HG02970 (cell line): ENCODE data around the gene ANKRD30B.
"Not testable (repeated sequence)": the region's sequence is repeated elsewhere in the genome, so short reads cannot be mapped to it uniquely, and the experiment has no call there.

Experiments used
- ATAC-seq: cut with Tn5 transposase; IDR thresholded peaks from one replicate; pipeline ENCODE4 v1.9.1; 2021; ENCODE audit warnings: mild to moderate bottlenecking, moderate library complexity, moderate number of reproducible peaks; ENCODE audit not compliant: unreplicated experiment, low FRiP score

The ANKRD30B gene

GRCh38 chr18:14855634-14856033 lies 107.7 kb downstream of the ANKRD30B start:
- not testable (repeated sequence) for ATAC-seq

GRCh38 chr18:14856256-14856655 lies 108.3 kb downstream of the ANKRD30B start:
- ATAC-seq = not testable (repeated sequence)

DNA sequence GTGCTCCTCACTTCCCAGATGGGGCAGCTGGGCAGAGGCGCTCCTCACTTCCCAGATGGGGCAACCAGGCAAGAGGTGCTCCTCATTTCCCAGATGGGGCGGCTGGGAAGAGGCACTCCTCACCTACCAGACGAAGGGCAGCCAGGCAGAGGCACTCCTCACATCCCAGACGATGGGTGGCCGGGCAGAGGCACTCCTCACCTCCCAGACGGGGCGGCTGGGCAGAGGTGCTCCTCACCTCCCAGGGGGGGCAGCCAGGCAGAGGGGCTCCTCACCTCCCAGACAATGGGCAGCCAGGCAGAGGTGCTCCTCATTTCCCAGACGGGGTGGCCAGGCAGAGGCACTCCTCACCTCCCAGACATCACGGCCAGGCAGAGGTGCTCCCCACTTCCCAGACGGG lies 110.5 kb downstream of the ANKRD30B start:
- ATAC-seq = not testable (repeated sequence)

DNA sequence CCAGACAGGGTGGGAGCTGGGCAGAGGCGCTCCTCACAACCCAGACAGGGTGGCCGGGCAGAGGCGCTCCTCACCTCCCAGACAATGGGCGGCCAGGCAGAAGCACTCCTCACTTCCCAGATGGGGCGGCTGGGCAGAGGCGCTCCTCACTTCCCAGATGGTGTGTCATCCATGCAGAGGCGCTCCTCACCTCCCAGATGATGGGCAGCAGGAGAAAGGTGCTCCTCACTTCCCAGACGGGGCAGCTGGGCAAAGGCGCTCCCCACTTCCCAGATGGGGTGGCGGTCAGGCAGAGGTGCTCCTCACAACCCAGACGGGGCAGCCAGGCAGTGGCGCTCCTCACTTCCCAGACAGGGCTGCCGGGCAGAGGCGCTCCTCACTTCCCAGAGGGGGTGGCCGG lies 112.0 kb downstream of the ANKRD30B start:
- ATAC-seq = not testable (repeated sequence)

- not testable (repeated sequence) for ATAC-seq
Measured at GRCh38 chr18:14866426-14866825, 118.5 kb downstream of the ANKRD30B start.

DNA sequence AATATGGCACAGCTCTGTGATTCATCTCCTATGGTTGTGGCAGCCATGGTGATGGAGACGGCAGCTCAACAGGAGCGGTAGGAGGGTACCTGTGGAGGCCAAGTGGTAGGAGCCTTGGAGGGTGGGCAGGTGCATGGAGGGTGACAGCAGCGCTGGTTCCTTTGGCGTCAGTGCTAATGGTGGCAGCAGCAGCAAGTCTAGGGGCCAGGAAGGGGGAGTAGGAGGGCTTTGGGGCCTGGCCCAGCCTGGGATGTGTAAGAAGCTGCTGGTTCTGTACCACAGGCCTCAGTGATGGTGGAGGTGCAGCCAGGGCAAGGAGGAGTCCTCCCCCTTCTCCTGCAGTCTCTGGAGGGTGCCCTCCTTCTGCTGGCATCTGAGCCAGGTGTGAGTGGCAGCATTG lies 120.0 kb downstream of the ANKRD30B start:
- not testable (repeated sequence) for ATAC-seq

DNA sequence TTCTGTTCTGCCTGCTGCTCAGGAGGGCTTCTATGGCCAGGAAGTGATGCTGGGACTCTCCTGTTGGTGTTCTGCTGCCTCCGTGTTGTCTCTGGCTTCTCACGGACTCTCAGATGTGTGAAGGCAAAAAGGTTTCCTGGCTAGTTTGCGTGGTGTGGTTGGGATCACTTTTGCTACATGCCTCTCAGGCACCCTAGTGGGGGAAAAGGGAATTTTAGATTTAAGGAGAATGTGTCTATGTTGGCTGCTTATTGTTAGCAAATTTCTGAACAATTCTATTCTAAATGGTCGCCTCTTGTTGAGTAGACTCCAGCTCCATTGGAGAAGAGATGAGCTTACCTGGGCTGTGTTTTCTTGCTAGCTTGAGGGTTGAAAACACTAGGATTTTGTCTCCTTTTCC lies 120.9 kb downstream of the ANKRD30B start:
- not testable (repeated sequence) for ATAC-seq

DNA sequence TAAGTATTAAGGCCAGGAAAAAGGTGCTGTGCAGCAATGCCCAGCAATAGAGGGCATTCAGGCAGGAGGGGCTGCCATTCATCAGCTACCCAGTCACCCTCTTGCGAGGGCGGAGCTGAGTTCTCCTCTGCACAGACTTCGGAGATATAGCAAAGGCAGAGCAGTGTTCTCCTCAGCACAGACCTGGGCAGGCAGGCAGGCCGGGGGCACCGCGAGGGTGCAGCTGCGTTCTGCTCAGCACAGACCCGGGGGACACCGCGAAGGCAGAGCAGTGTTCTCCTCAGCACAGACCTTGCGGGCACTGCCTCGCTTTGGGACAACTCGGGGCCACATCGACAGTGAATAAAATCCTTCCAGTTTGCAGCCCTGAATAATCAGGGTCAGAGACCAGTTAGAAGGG lies 130.9 kb downstream of the ANKRD30B start:
- not testable (repeated sequence) for ATAC-seq

GRCh38 chr18:14900435-14900834 lies 152.5 kb downstream of the ANKRD30B start:
- no peak for ATAC-seq
